ENCODE measurements around the gene SAE1. TPM values are rescaled to one million over a fixed set of nuclear protein-coding genes. Genes with fewer than 3 reads are reported as not detected.

SAE1 gene
- total and polyA plus RNA-seq, 2 experiments from 2014 or later, result 143 to 177 TPM

GRCh38 chr19:47221080-47221841 is 90.6 kb downstream of the SAE1 start:
- no peaks in the 10 kb centered on the region for H3K9me3 ChIP-seq (ENCODE audit: low read depth)
- peaks cover 6% of the 10 kb centered on the region; the same call in 1 of the 2 replicates for H3K4me1 ChIP-seq (ENCODE audit: insufficient read depth)
- no peak overlapping the region for H3K4me3 ChIP-seq
- H3K79me2 ChIP-seq (ENCODE audit: insufficient read depth), result peaks cover 35% of the 10 kb centered on the region
- TF ChIP-seq EZH2 (IDR thresholded peaks at IDR 0.05; ENCODE audit: insufficient read depth, poor library complexity, severe bottlenecking), result no peak
- TF ChIP-seq EZH2phosphoT487 (IDR thresholded peaks at IDR 0.05; ENCODE audit: insufficient read depth, low read depth), result no peak
- peaks cover 9% of the 10 kb centered on the region; the same call in 1 of the 2 replicates for H3K36me3 ChIP-seq (ENCODE audit: low read depth)
- H3K27ac ChIP-seq, result no peak overlapping the region
- no peaks in the 10 kb centered on the region for H4K20me1 ChIP-seq (ENCODE audit: insufficient read depth)
- WGBS, 2 experiments (ENCODE audit: low coverage in 1 of 2, low lambda C conversion rate in 2 of 2, missing lambda C conversion rate in 2 of 2), result 85 to 88% methylated on average over 15 to 16 of the region's 33 CpGs
- DNase-seq, result no peak
- no peak overlapping the region for H3K9ac ChIP-seq
- no peaks in the 10 kb centered on the region for H3K27me3 ChIP-seq (replicated peaks; ENCODE audit: insufficient read depth)
- H2AFZ ChIP-seq, result no peak overlapping the region
- no peaks in the 10 kb centered on the region for H3K9me2 ChIP-seq (ENCODE audit: insufficient read depth)
- H3K4me2 ChIP-seq (ENCODE audit: unreplicated experiment), result no peak overlapping the region
- in situ Hi-C loops (cut with MboI), result no loop called here
- peaks cover 8% of the 10 kb centered on the region for H3F3A ChIP-seq (ENCODE audit: insufficient read depth)

- Histone ChIP-seq H3K4me3 (no peak overlapping the region), H4K20me1 (ENCODE audit: insufficient read depth) (no peaks in the 10 kb centered on the region), H3K79me2 (ENCODE audit: insufficient read depth) (peaks cover 38% of the 10 kb centered on the region), H3K9me2 (ENCODE audit: insufficient read depth) (no peaks in the 10 kb centered on the region), H3K9me3 (ENCODE audit: low read depth) (no peaks in the 10 kb centered on the region), H2AFZ (no peak overlapping the region), H3K4me1 (ENCODE audit: insufficient read depth) (peaks cover 8% of the 10 kb centered on the region; the same call in 1 of the 2 replicates), H3K36me3 (ENCODE audit: low read depth) (peaks cover 9% of the 10 kb centered on the region; the same call in 1 of the 2 replicates), H3K4me2 (ENCODE audit: unreplicated experiment) (no peak overlapping the region), H3K9ac (no peak overlapping the region), H3K27me3 (replicated peaks; ENCODE audit: insufficient read depth) (no peaks in the 10 kb centered on the region), H3F3A (ENCODE audit: insufficient read depth) (peaks cover 8% of the 10 kb centered on the region), H3K27ac (no peak overlapping the region)
- DNase-seq, result no peak
- 93 to 96% methylated on average over 10 to 11 of the region's 11 CpGs for WGBS, 2 experiments (ENCODE audit: low coverage in 1 of 2, low lambda C conversion rate in 2 of 2, missing lambda C conversion rate in 2 of 2)
- TF ChIP-seq EZH2 (IDR thresholded peaks at IDR 0.05; ENCODE audit: insufficient read depth, poor library complexity, severe bottlenecking), result no peak
- no peak for TF ChIP-seq EZH2phosphoT487 (IDR thresholded peaks at IDR 0.05; ENCODE audit: insufficient read depth, low read depth)
- in situ Hi-C loops (cut with MboI), result no loop called here
Observed at GRCh38 chr19:47221890-47222289, 91.3 kb downstream of the SAE1 start.

- Histone ChIP-seq H3K79me2 (ENCODE audit: insufficient read depth) (peaks cover 66% of the 10 kb centered on the region), H3K36me3 (ENCODE audit: low read depth) (peaks cover 3% of the 10 kb centered on the region; the same call in 1 of the 2 replicates), H4K20me1 (ENCODE audit: insufficient read depth) (no peaks in the 10 kb centered on the region), H3K4me2 (ENCODE audit: unreplicated experiment) (peak overlapping the region; percentile 87), H3K27me3 (replicated peaks; ENCODE audit: insufficient read depth) (no peaks in the 10 kb centered on the region), H3K4me3 (peak overlapping the region; percentile 83), H2AFZ (peak overlapping the region; percentile 47; the same call in 1 of the 2 replicates), H3K27ac (peak overlapping the region; percentile 92), H3K4me1 (ENCODE audit: insufficient read depth) (peaks cover 11% of the 10 kb centered on the region; the same call in 1 of the 2 replicates), H3K9ac (peak overlapping the region; percentile 85), H3K9me3 (ENCODE audit: low read depth) (no peaks in the 10 kb centered on the region), H3F3A (ENCODE audit: insufficient read depth) (peaks cover 19% of the 10 kb centered on the region), H3K9me2 (ENCODE audit: insufficient read depth) (no peaks in the 10 kb centered on the region)
- DNase-seq, result peak; percentile 95
- TF ChIP-seq EZH2phosphoT487 (IDR thresholded peaks at IDR 0.05; ENCODE audit: insufficient read depth, low read depth) (no peak), EZH2 (IDR thresholded peaks at IDR 0.05; ENCODE audit: insufficient read depth, poor library complexity, severe bottlenecking) (no peak)
- 8 to 36% methylated on average over 8 to 33 of the region's 59 CpGs for WGBS, 2 experiments (ENCODE audit: low coverage in 1 of 2, low lambda C conversion rate in 2 of 2, missing lambda C conversion rate in 2 of 2)
- in situ Hi-C loops (cut with MboI), result no loop called here
Observed at GRCh38 chr19:47225746-47226425, 95.3 kb downstream of the SAE1 start.

- peaks cover 14% of the 10 kb centered on the region; the same call in 1 of the 2 replicates for H3K4me1 ChIP-seq (ENCODE audit: insufficient read depth)
- 2 to 3% methylated on average over 38 to 44 of the region's 56 CpGs for WGBS, 2 experiments (ENCODE audit: low coverage in 1 of 2, low lambda C conversion rate in 2 of 2, missing lambda C conversion rate in 2 of 2)
- H3F3A ChIP-seq (ENCODE audit: insufficient read depth), result peaks cover 23% of the 10 kb centered on the region
- TF ChIP-seq EZH2 (IDR thresholded peaks at IDR 0.05; ENCODE audit: insufficient read depth, poor library complexity, severe bottlenecking), result no peak
- TF ChIP-seq EZH2phosphoT487 (IDR thresholded peaks at IDR 0.05; ENCODE audit: insufficient read depth, low read depth), result no peak
- DNase-seq, result peak; percentile 89
- peak overlapping the region; percentile 92 for H3K27ac ChIP-seq
- peak overlapping the region; percentile 83 for H3K4me3 ChIP-seq
- peaks cover 64% of the 10 kb centered on the region for H3K79me2 ChIP-seq (ENCODE audit: insufficient read depth)
- no peak overlapping the region for H2AFZ ChIP-seq
- no peaks in the 10 kb centered on the region for H3K9me2 ChIP-seq (ENCODE audit: insufficient read depth)
- no peaks in the 10 kb centered on the region for H4K20me1 ChIP-seq (ENCODE audit: insufficient read depth)
- in situ Hi-C loops (cut with MboI), result no loop called here
- no peaks in the 10 kb centered on the region for H3K27me3 ChIP-seq (replicated peaks; ENCODE audit: insufficient read depth)
- H3K36me3 ChIP-seq (ENCODE audit: low read depth), result no peaks in the 10 kb centered on the region; the same call in 1 of the 2 replicates
- H3K9ac ChIP-seq, result peak overlapping the region; percentile 85
- peak overlapping the region; percentile 87 for H3K4me2 ChIP-seq (ENCODE audit: unreplicated experiment)
- H3K9me3 ChIP-seq (ENCODE audit: low read depth), result no peaks in the 10 kb centered on the region
Observed at GRCh38 chr19:47226426-47227351, 96.1 kb downstream of the SAE1 start.
